Measurements from ENCODE around the gene SNAP29.
"Not testable (repeated sequence)": the region's sequence is repeated elsewhere in the genome, so short reads cannot be mapped to it uniquely, and the experiment has no call there.

SNAP29 gene

GRCh38 chr22:20836987-20837823, 21.6 kb upstream of the SNAP29 start:
- H3K4me3 ChIP-seq (ENCODE audit: low read depth, low read length), result no peak overlapping the region
- H3K27ac ChIP-seq (ENCODE audit: low read depth, low read length), result no peak overlapping the region
- H3K36me3 ChIP-seq (ENCODE audit: control insufficient read depth, insufficient read depth, low read length), result peaks cover 10% of the 10 kb centered on the region
- H3K9ac ChIP-seq (ENCODE audit: low read length), result no peak overlapping the region
- H3K27me3 ChIP-seq (ENCODE audit: control insufficient read depth, insufficient read depth, low read length), result no peaks in the 10 kb centered on the region
- H3K4me1 ChIP-seq (ENCODE audit: control insufficient read depth, insufficient read depth, low read length), result peaks cover 15% of the 10 kb centered on the region
- no peaks in the 10 kb centered on the region for H3K9me3 ChIP-seq (ENCODE audit: control insufficient read depth, insufficient read depth, low read depth, low read length)

- H3K9me3 ChIP-seq (ENCODE audit: control insufficient read depth, insufficient read depth, low read depth, low read length); H3K27ac ChIP-seq (ENCODE audit: low read depth, low read length); H3K9ac ChIP-seq (ENCODE audit: low read length); H3K27me3 ChIP-seq (ENCODE audit: control insufficient read depth, insufficient read depth, low read length); H3K4me3 ChIP-seq (ENCODE audit: low read depth, low read length); H3K36me3 ChIP-seq (ENCODE audit: control insufficient read depth, insufficient read depth, low read length): not testable (repeated sequence)
- peaks cover 15% of the 10 kb centered on the region for H3K4me1 ChIP-seq (ENCODE audit: control insufficient read depth, insufficient read depth, low read length)
These were observed 19.5 kb upstream of the SNAP29 start for GRCh38 chr22:20839354-20839753.

- H3K9ac ChIP-seq (ENCODE audit: low read length), result no peak overlapping the region
- H3K36me3 ChIP-seq (ENCODE audit: control insufficient read depth, insufficient read depth, low read length), result no peaks in the 10 kb centered on the region
- no peaks in the 10 kb centered on the region for H3K9me3 ChIP-seq (ENCODE audit: control insufficient read depth, insufficient read depth, low read depth, low read length)
- no peak overlapping the region for H3K27ac ChIP-seq (ENCODE audit: low read depth, low read length)
- no peak overlapping the region for H3K4me3 ChIP-seq (ENCODE audit: low read depth, low read length)
- peaks cover 15% of the 10 kb centered on the region for H3K4me1 ChIP-seq (ENCODE audit: control insufficient read depth, insufficient read depth, low read length)
- H3K27me3 ChIP-seq (ENCODE audit: control insufficient read depth, insufficient read depth, low read length), result no peaks in the 10 kb centered on the region
These were observed 18.8 kb upstream of the SNAP29 start for GRCh38 chr22:20839837-20840645.

- Histone ChIP-seq H3K27ac (ENCODE audit: low read depth, low read length) (no peak overlapping the region), H3K27me3 (ENCODE audit: control insufficient read depth, insufficient read depth, low read length) (no peaks in the 10 kb centered on the region), H3K36me3 (ENCODE audit: control insufficient read depth, insufficient read depth, low read length) (no peaks in the 10 kb centered on the region), H3K4me1 (ENCODE audit: control insufficient read depth, insufficient read depth, low read length) (peaks cover 15% of the 10 kb centered on the region), H3K4me3 (ENCODE audit: low read depth, low read length) (no peak overlapping the region), H3K9me3 (ENCODE audit: control insufficient read depth, insufficient read depth, low read depth, low read length) (no peaks in the 10 kb centered on the region), H3K9ac (ENCODE audit: low read length) (no peak overlapping the region)
These were observed 18.0 kb upstream of the SNAP29 start for GRCh38 chr22:20840646-20841371.

GRCh38 chr22:20843501-20843900, 15.3 kb upstream of the SNAP29 start:
- Histone ChIP-seq H3K4me1 (ENCODE audit: control insufficient read depth, insufficient read depth, low read length) (peaks cover 15% of the 10 kb centered on the region), H3K9ac (ENCODE audit: low read length) (no peak overlapping the region), H3K9me3 (ENCODE audit: control insufficient read depth, insufficient read depth, low read depth, low read length) (no peaks in the 10 kb centered on the region), H3K4me3 (ENCODE audit: low read depth, low read length) (no peak overlapping the region), H3K36me3 (ENCODE audit: control insufficient read depth, insufficient read depth, low read length) (no peaks in the 10 kb centered on the region), H3K27ac (ENCODE audit: low read depth, low read length) (no peak overlapping the region), H3K27me3 (ENCODE audit: control insufficient read depth, insufficient read depth, low read length) (no peaks in the 10 kb centered on the region)

GRCh38 chr22:20844055-20845037, 14.5 kb upstream of the SNAP29 start:
- peaks cover 15% of the 10 kb centered on the region for H3K4me1 ChIP-seq (ENCODE audit: control insufficient read depth, insufficient read depth, low read length)
- H3K9ac ChIP-seq (ENCODE audit: low read length), result no peak overlapping the region
- H3K9me3 ChIP-seq (ENCODE audit: control insufficient read depth, insufficient read depth, low read depth, low read length), result no peaks in the 10 kb centered on the region
- no peaks in the 10 kb centered on the region for H3K36me3 ChIP-seq (ENCODE audit: control insufficient read depth, insufficient read depth, low read length)
- no peak overlapping the region for H3K4me3 ChIP-seq (ENCODE audit: low read depth, low read length)
- H3K27me3 ChIP-seq (ENCODE audit: control insufficient read depth, insufficient read depth, low read length), result no peaks in the 10 kb centered on the region
- H3K27ac ChIP-seq (ENCODE audit: low read depth, low read length), result no peak overlapping the region

- no peak overlapping the region for H3K27ac ChIP-seq (ENCODE audit: low read depth, low read length)
- H3K27me3 ChIP-seq (ENCODE audit: control insufficient read depth, insufficient read depth, low read length), result no peaks in the 10 kb centered on the region
- H3K4me1 ChIP-seq (ENCODE audit: control insufficient read depth, insufficient read depth, low read length), result no peaks in the 10 kb centered on the region; the same call in 1 of the 2 replicates
- H3K9me3 ChIP-seq (ENCODE audit: control insufficient read depth, insufficient read depth, low read depth, low read length), result no peaks in the 10 kb centered on the region
- no peak overlapping the region for H3K9ac ChIP-seq (ENCODE audit: low read length)
- H3K4me3 ChIP-seq (ENCODE audit: low read depth, low read length), result no peak overlapping the region
- H3K36me3 ChIP-seq (ENCODE audit: control insufficient read depth, insufficient read depth, low read length), result no peaks in the 10 kb centered on the region
These were observed 11.4 kb upstream of the SNAP29 start for GRCh38 chr22:20847318-20847822.

- no peak overlapping the region for H3K9ac ChIP-seq (ENCODE audit: low read length)
- H3K36me3 ChIP-seq (ENCODE audit: control insufficient read depth, insufficient read depth, low read length), result no peaks in the 10 kb centered on the region
- H3K4me3 ChIP-seq (ENCODE audit: low read depth, low read length), result no peak overlapping the region
- no peaks in the 10 kb centered on the region for H3K27me3 ChIP-seq (ENCODE audit: control insufficient read depth, insufficient read depth, low read length)
- no peak overlapping the region for H3K27ac ChIP-seq (ENCODE audit: low read depth, low read length)
- no peaks in the 10 kb centered on the region for H3K9me3 ChIP-seq (ENCODE audit: control insufficient read depth, insufficient read depth, low read depth, low read length)
- H3K4me1 ChIP-seq (ENCODE audit: control insufficient read depth, insufficient read depth, low read length), result peaks cover 13% of the 10 kb centered on the region
These were observed 6.7 kb upstream of the SNAP29 start for GRCh38 chr22:20852076-20852475.

GRCh38 chr22:20852503-20852902, 6.3 kb upstream of the SNAP29 start:
- Histone ChIP-seq H3K9me3 (ENCODE audit: control insufficient read depth, insufficient read depth, low read depth, low read length) (no peaks in the 10 kb centered on the region), H3K27ac (ENCODE audit: low read depth, low read length) (no peak overlapping the region), H3K9ac (ENCODE audit: low read length) (no peak overlapping the region), H3K4me3 (ENCODE audit: low read depth, low read length) (no peak overlapping the region), H3K27me3 (ENCODE audit: control insufficient read depth, insufficient read depth, low read length) (no peaks in the 10 kb centered on the region), H3K4me1 (ENCODE audit: control insufficient read depth, insufficient read depth, low read length) (peaks cover 17% of the 10 kb centered on the region), H3K36me3 (ENCODE audit: control insufficient read depth, insufficient read depth, low read length) (no peaks in the 10 kb centered on the region)

- no peak overlapping the region for H3K9ac ChIP-seq (ENCODE audit: low read length)
- H3K36me3 ChIP-seq (ENCODE audit: control insufficient read depth, insufficient read depth, low read length), result no peaks in the 10 kb centered on the region
- H3K27me3 ChIP-seq (ENCODE audit: control insufficient read depth, insufficient read depth, low read length), result no peaks in the 10 kb centered on the region
- no peak overlapping the region for H3K27ac ChIP-seq (ENCODE audit: low read depth, low read length)
- peaks cover 20% of the 10 kb centered on the region for H3K4me1 ChIP-seq (ENCODE audit: control insufficient read depth, insufficient read depth, low read length)
- no peaks in the 10 kb centered on the region for H3K9me3 ChIP-seq (ENCODE audit: control insufficient read depth, insufficient read depth, low read depth, low read length)
- no peak overlapping the region for H3K4me3 ChIP-seq (ENCODE audit: low read depth, low read length)
These were observed 5.6 kb upstream of the SNAP29 start for GRCh38 chr22:20853236-20853660.

All from HUES6 (cell line).